Measurements from ENCODE around the gene FAM20B.

Gene FAM20B

GRCh38 chr1:179091691-179092165, 66.0 kb downstream of the FAM20B start:
- no peak for DNase-seq (ENCODE audit: low read depth in 2 of 2)

- no peak for DNase-seq (ENCODE audit: low read depth in 2 of 2)
Measured at GRCh38 chr1:179092896-179093461, 67.3 kb downstream of the FAM20B start.

GRCh38 chr1:179094818-179095217, 69.1 kb downstream of the FAM20B start:
- no peak for DNase-seq (ENCODE audit: low read depth in 2 of 2)

- no peak for DNase-seq (ENCODE audit: low read depth in 2 of 2)
Measured at GRCh38 chr1:179095377-179095776, 69.7 kb downstream of the FAM20B start.

- no peak for DNase-seq (ENCODE audit: low read depth in 2 of 2)
Measured at GRCh38 chr1:179095924-179096323, 70.2 kb downstream of the FAM20B start.

GRCh38 chr1:179099891-179100290, 74.2 kb downstream of the FAM20B start:
- DNase-seq (ENCODE audit: low read depth in 2 of 2): no peak

- no peak for DNase-seq (ENCODE audit: low read depth in 2 of 2)
Measured at GRCh38 chr1:179101566-179101965, 75.9 kb downstream of the FAM20B start.

GRCh38 chr1:179103999-179104398, 78.3 kb downstream of the FAM20B start:
- DNase-seq (ENCODE audit: low read depth in 2 of 2): no peak

- DNase-seq (ENCODE audit: low read depth in 2 of 2): no peak
Measured at GRCh38 chr1:179104611-179105250, 79.0 kb downstream of the FAM20B start.

GRCh38 chr1:179105393-179105792, 79.7 kb downstream of the FAM20B start:
- no peak for DNase-seq (ENCODE audit: low read depth in 2 of 2)

- no peak for DNase-seq (ENCODE audit: low read depth in 2 of 2)
Measured at GRCh38 chr1:179107706-179108629, 82.3 kb downstream of the FAM20B start.

- DNase-seq (ENCODE audit: low read depth in 2 of 2): no peak
Measured at GRCh38 chr1:179108644-179109043, 83.0 kb downstream of the FAM20B start.

GRCh38 chr1:179115181-179115580, 89.5 kb downstream of the FAM20B start:
- no peak for DNase-seq (ENCODE audit: low read depth in 2 of 2)

- no peak for DNase-seq (ENCODE audit: low read depth in 2 of 2)
Measured at GRCh38 chr1:179119513-179119912, 93.8 kb downstream of the FAM20B start.

GRCh38 chr1:179120736-179121135, 95.0 kb downstream of the FAM20B start:
- no peak for DNase-seq (ENCODE audit: low read depth in 2 of 2)

- DNase-seq (ENCODE audit: low read depth in 2 of 2): no peak
Measured at GRCh38 chr1:179121159-179121938, 95.7 kb downstream of the FAM20B start.

GRCh38 chr1:179124873-179125272, 99.2 kb downstream of the FAM20B start:
- no peak for DNase-seq (ENCODE audit: low read depth in 2 of 2)

Measured in stimulated activated CD8-positive, alpha-beta memory T cell treated with anti-CD3 and anti-CD28 coated beads, Interleukin-2, amount 100 ng/mL, for 1 hour (primary cell).